GM08714 (cell line): ENCODE data around the gene ZMYM2.

Experiments
- H3K4me3 ChIP-seq: fragments of 200-500 bp; sonication (Bioruptor generic); 2 replicates; pipeline ENCODE4 v1.5.1; 2014; ENCODE audit warnings: mild to moderate bottlenecking, low read length, inconsistent platforms
- ZNF274 ChIP-seq: IDR thresholded peaks from 2 replicates; pipeline ENCODE4 v1.6.1; 2012; ENCODE audit warnings: mild to moderate bottlenecking, low read depth, low read length

Gene ZMYM2

DNA sequence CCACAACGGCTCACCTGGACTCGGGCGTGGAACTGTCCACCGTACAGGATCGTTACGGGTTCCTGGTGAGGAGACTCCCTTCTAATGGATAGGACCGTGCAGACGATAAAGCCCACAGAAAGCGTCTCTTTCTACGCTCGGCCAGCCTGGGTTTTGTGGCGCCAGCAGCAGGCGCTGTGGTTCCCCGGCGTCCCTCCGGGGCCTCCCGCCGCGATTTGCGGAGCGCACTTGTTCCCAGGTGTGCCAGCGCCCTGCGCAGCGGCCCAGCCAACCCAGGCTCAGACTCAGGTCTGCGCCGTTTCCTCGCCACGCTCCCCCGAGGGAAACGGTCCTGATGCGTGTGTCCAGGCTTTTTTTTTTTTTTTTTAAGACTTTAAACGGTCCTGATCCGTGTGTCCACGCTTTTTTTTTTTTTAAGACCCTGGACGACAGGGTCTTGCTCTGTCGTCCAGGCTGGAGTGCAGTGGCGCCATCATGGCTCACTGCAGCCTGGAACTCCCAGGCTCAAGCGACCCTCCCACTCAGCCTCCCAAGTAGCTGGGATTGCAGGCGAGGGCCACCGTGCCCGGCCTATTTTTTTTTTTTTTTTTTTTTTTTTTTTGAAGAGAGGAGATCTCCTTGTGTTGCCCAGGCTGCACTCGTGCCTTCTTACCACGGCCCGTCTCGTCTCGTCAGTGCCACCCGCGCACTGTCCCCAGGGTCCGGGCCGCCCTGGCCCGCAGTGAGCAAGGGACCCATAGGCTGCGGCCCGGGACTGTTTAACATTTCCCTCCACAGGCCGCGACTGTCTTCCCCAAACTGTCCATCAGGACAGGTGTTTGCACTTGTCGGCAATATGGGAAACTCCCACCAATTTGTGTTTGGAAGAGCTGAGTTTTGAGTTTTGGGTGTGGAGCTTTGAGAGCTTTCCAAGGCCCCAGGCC is 178.5 kb downstream of the ZMYM2 start:
- no peak overlapping the region for H3K4me3 ChIP-seq
- TF ChIP-seq ZNF274, result no peak

DNA sequence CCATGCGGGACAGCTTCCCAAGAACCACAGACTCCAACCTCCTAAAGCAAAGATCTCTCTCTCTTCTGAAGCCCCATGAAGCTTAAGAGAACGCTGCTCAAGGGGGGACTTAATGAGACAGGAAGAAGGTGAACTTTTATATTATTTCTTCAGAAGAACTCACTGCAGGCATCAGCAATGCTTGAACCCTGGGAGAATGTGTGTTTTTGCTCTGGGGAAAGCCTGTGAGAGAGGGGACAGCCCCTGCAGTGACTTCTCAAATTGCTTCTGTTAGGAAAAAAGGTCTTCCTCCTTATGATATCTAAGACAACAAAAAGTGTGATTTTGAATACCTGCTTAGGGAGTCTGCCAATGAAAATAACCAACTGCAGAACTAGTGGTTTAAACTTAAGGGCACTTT is 179.3 kb downstream of the ZMYM2 start:
- no peak overlapping the region for H3K4me3 ChIP-seq
- TF ChIP-seq ZNF274, result no peak

DNA sequence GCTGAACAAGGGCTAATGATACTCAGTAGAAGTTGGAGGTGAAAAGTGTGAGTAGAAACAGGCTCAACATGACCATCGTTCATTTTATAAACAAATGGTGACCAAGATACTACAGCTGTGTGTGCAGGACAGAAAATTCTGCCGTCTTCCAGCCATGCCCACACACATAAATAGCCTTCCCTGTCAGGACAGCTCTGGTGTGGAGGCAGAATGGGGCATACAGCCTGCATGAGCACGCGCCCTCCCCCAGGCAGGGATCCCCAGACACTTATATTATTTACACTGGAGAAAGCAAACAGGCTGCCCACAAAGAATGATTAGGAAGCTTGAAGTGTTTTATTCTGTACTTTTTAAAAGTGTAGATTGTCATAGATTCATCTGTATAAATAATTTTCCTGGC is 182.0 kb downstream of the ZMYM2 start:
- no peak overlapping the region for H3K4me3 ChIP-seq
- TF ChIP-seq ZNF274, result no peak
